GM18502 (cell line): ENCODE data around the gene PRPF40A.

Experiments used
- ATAC-seq: cut with Tn5 transposase; IDR thresholded peaks from one replicate; pipeline ENCODE4 v1.9.1; 2021; ENCODE audit warnings: mild to moderate bottlenecking; ENCODE audit not compliant: unreplicated experiment, poor library complexity

Gene PRPF40A

GRCh38 chr2:152718076-152718908 is 1.0 kb upstream of the PRPF40A start, which contains the start of gene ARL6IP6:
ARL6IP6 (plus strand) TSS chr2:152718620; CDS start chr2:152718625, 5 bp downstream.
- ATAC-seq = peak; percentile 73

GRCh38 chr2:152716805-152717227 is 445 bp downstream of the PRPF40A start:
- ATAC-seq = peak; percentile 0

GRCh38 chr2:152715854-152716428 is 1.3 kb downstream of the PRPF40A start:
- no peak for ATAC-seq

- ATAC-seq = no peak
These were observed 2.1 kb downstream of the PRPF40A start for GRCh38 chr2:152715112-152715511.

GRCh38 chr2:152710713-152711112 is 6.5 kb downstream of the PRPF40A start:
- ATAC-seq = no peak

DNA sequence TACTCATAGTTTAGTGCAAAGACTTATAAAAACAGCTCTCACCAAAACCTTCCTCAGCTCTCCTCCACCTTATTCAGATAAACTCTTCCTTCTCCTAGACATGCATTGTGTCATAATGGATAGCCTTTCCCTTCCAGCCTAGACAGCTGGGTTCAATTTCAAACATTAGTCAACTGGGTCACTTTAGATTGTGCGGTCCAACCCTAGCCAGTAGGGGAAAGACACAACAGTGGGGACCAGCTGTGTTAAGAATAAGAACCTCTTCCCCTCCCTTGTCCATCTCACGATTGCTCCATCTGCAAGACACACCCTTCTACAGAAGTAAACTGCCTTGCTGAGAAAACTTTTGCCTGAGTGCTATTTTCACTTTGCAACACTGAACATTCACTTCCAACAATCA is 8.5 kb downstream of the PRPF40A start:
- no peak for ATAC-seq

DNA sequence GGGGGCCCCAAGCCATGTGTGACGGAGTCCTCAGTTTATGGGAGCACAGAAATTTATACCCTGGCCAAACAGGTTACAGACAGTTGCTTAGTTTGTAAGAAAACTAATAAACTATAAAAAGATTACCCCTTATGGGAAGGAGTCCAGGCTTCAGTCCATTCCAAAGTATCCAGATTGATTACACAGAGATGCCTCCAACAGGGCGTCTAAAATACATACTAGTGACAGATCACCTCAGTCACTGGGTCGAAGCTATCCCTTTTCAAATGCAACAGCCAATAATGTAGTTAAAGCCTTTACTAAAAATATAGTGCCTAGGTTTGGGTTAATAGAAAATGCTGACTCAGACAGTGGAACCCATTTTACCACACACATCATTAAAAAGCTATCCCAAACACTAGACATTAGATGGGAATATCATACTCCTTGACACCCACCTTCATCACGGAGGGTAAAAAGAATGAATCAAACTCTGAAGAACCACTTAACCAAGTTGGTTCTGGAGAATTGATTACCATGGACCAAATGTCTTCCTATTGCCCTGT is 10.7 kb downstream of the PRPF40A start:
- ATAC-seq = no peak

GRCh38 chr2:152701198-152701597 is 16.1 kb downstream of the PRPF40A start:
- no peak for ATAC-seq

DNA sequence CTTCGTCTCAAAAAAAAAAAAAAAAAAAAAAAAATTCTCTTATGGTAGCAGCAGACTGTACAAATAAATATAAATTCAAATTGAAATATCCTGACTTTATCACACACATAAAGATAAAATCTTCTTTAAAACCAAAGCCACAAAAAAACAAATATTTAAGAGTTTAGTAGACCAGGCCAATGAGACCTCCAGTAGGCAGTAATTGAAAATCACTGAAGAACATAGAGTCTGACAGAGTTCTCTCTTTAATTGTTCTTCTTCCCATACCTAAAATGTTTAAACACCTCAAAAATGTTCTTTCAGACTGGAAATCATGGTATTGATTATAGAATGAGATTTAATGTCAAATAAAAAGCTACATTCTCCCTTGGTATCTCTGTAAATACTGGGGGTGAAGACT is 20.8 kb downstream of the PRPF40A start:
- no peak for ATAC-seq

GRCh38 chr2:152695763-152696162 is 21.5 kb downstream of the PRPF40A start:
- no peak for ATAC-seq

DNA sequence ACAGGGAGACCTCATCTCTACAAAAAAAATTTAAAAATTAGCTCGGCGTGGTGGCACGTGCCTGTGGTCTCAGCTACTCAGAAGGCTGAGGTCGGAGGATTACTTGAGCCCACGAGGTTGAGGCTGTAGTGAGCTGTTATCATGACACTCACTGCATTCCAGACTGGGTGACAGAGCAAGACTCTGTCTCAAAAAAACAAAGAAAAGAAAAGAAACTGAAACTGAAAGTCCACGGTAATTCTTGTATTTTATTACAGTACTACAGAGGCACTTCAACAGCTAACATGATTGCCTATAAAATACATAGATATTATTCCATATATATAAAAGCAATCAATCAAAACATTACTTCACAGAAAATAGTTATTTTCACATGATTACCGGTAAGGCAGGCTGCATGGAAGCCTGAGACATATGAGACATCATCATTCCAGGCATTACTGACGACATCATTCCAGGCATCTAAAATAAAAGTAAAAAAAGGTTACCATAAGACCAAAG is 23.1 kb downstream of the PRPF40A start:
- peak; percentile 55 for ATAC-seq

GRCh38 chr2:152693033-152693432 is 24.2 kb downstream of the PRPF40A start:
- ATAC-seq = peak; percentile 95

GRCh38 chr2:152686321-152686720 is 30.9 kb downstream of the PRPF40A start:
- ATAC-seq = no peak

DNA sequence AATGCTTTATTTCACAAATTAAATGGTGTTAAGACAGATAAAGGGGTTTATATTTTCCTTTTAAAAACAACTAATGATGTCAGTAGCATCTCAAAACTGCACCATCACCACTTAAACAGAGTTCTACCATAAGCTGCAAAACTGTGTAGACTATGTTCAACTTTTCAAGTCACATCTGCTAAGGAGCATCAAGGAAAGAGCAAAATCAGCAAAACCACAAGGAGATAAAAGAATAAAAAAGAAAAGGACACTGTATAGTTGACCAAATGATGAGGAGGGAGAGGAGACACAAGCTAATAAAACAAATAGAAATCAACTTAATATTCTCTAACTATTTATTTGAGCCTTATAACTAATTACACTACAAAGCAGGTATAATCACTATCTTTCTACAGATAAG is 33.9 kb downstream of the PRPF40A start:
- no peak for ATAC-seq

- no peak for ATAC-seq
These were observed 34.6 kb downstream of the PRPF40A start for GRCh38 chr2:152682663-152683062.

DNA sequence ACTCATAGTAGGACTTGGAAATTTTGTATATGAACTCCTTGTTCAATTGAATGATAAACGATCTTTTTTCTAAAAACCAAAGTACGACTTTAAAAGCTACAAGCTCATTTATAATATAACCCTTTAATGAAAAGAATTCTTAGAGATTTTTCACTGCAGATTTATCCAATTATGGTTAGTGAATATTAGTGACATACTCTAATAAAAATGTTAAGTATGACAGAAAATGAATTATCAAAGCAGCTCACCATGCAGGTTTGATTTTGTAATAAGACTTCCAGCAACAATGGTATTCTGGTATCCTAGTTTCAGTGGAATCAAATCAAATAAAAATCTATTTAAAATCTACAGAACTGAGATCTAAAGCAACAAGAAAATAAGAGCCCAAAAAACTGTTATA is 38.5 kb downstream of the PRPF40A start:
- no peak for ATAC-seq

GRCh38 chr2:152676461-152676860 is 40.8 kb downstream of the PRPF40A start:
- no peak for ATAC-seq

DNA sequence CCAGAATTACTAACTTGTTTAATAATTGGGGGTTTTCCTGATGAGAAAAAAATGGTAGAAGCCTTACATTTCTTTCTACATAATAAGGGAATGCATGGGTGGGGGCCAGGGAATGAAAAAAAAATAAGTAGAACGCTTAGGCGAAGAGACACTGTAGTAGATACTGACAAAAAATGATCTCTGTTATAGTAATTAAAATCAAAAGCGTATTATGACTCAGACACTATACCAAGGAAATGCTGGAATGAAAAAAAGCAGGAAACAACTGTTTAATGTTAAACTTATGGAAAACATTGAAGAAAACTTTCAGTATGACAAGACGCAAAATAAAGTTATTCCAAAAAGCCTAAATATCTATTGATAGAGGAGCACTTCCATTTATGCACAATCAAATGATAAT is 42.9 kb downstream of the PRPF40A start:
- ATAC-seq = no peak

- no peak for ATAC-seq
These were observed 52.5 kb downstream of the PRPF40A start for GRCh38 chr2:152664725-152665124.

- no peak for ATAC-seq
These were observed 56.2 kb downstream of the PRPF40A start for GRCh38 chr2:152661076-152661475.

DNA sequence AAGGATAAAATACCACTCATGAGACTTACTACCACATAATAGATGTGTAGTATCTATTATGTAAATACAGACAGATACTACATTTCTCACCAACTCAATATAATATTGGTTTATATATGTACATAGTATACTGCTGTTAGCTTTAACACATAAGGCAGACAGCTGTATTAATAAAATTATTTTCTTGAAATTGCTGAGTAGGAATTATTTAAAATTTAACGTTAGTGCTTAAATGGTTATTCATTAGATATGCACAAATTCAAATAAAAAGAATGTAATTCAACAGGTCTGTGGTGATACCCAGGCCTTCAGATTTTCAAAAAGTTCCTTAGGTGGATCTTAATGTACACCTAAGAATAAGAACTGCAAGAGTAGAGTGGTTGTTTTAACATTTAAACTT is 59.0 kb downstream of the PRPF40A start:
- no peak for ATAC-seq
